AG04449 (cell line): ENCODE results near the gene C5orf22.

ENCODE experiments used
- CTCF ChIA-PET: fragments of 350-600 bp; formaldehyde crosslinking; extraction: SDS; loops from one replicate; lab custom pipeline; 2021; ENCODE audit warnings: antibody characterized with exemption; lab: Yijun Ruan, JAX
- POLR2A ChIA-PET: fragments of 400-600, 350-600 bp; formaldehyde crosslinking; extraction: SDS; loops from one replicate; lab custom pipeline; 2020; ENCODE audit warnings: antibody characterized with exemption, inconsistent platforms; lab: Yijun Ruan, JAX
- DNase-seq: peaks from one replicate; pipeline ENCODE4 v3.0.0-alpha.2; 2010; ENCODE audit warnings: low read depth, low spot score
- H3K4me3 ChIP-seq: 2 replicates; pipeline ENCODE4 v1.5.1; 2011; ENCODE audit warnings: low read depth, mild to moderate bottlenecking, control low read depth, low read length
- CTCF ChIP-seq: IDR thresholded peaks from one replicate; pipeline ENCODE4 v1.5.1; 2011; ENCODE audit warnings: mild to moderate bottlenecking, moderate library complexity, low read length, control low read depth, inconsistent platforms; ENCODE audit not compliant: insufficient read depth; ENCODE audit errors: missing control alignments

Gene C5orf22

GRCh38 chr5:31573494-31574142 is 41.5 kb downstream of the C5orf22 start:
- ChIA-PET POLR2A (no interaction called here), CTCF (interaction anchor here (1.0 to 1.5 kb wide), 3 partner anchors 9 to 503 kb away, joined by 3 to 7 read pairs (median 3); no protein-coding TSS in a partner anchor)
- no peak for DNase-seq
- no peak for TF ChIP-seq CTCF
- H3K4me3 ChIP-seq, result no peak overlapping the region

- CTCF ChIA-PET, result interaction anchor here (1.0 to 2.1 kb wide), 5 partner anchors 8 to 502 kb away, joined by 3 to 9 read pairs (median 7); no protein-coding TSS in a partner anchor
These were observed 42.7 kb downstream of the C5orf22 start for GRCh38 chr5:31574772-31575171.

GRCh38 chr5:31577438-31577837 is 45.3 kb downstream of the C5orf22 start:
- no peak for TF ChIP-seq CTCF
- DNase-seq, result no peak
- POLR2A ChIA-PET, result no interaction called here
- CTCF ChIA-PET, result no interaction called here
- no peak overlapping the region for H3K4me3 ChIP-seq

More at GRCh38 chr5:31574772-31575171, 42.7 kb downstream of the C5orf22 start:
- no peak overlapping the region for H3K4me3 ChIP-seq
- no peak for TF ChIP-seq CTCF
- POLR2A ChIA-PET, result no interaction called here
- DNase-seq, result no peak

- TF ChIP-seq CTCF, result no peak
- H3K4me3 ChIP-seq, result no peak overlapping the region
- POLR2A ChIA-PET, result no interaction called here
- CTCF ChIA-PET, result interaction anchor here (0.6 to 2.4 kb wide), 6 partner anchors 9 to 514 kb away, joined by 3 to 21 read pairs (median 10); no protein-coding TSS in a partner anchor
- no peak for DNase-seq
These were observed 47.5 kb downstream of the C5orf22 start for GRCh38 chr5:31579558-31579957.

- H3K4me3 ChIP-seq, result no peak overlapping the region
- DNase-seq, result no peak
- no peak for TF ChIP-seq CTCF
- ChIA-PET CTCF (interaction anchor here (0.9 to 2.2 kb wide), 11 partner anchors 10 to 512 kb away, joined by 3 to 38 read pairs (median 5); partner anchors contain the start of gene PDZD2), POLR2A (no interaction called here)
These were observed 49.5 kb downstream of the C5orf22 start for GRCh38 chr5:31581498-31582099.

GRCh38 chr5:31583129-31583528 is 51.0 kb downstream of the C5orf22 start:
- H3K4me3 ChIP-seq, result no peak overlapping the region
- ChIA-PET POLR2A (no interaction called here), CTCF (interaction anchor here (0.8 to 2.2 kb wide), 10 partner anchors 9 to 510 kb away, joined by 3 to 38 read pairs (median 5); partner anchors contain the start of gene PDZD2)
- no peak for TF ChIP-seq CTCF
- no peak for DNase-seq
